Measurements from ENCODE around the gene TAF1D. TPM values are rescaled to one million over a fixed set of nuclear protein-coding genes. Genes with fewer than 3 reads are reported as not detected.
"Not testable (repeated sequence)": the region's sequence is repeated elsewhere in the genome, so short reads cannot be mapped to it uniquely, and the experiment has no call there.

Gene TAF1D
- total RNA-seq, 1 experiment from 2014 or later: 275 TPM

DNA sequence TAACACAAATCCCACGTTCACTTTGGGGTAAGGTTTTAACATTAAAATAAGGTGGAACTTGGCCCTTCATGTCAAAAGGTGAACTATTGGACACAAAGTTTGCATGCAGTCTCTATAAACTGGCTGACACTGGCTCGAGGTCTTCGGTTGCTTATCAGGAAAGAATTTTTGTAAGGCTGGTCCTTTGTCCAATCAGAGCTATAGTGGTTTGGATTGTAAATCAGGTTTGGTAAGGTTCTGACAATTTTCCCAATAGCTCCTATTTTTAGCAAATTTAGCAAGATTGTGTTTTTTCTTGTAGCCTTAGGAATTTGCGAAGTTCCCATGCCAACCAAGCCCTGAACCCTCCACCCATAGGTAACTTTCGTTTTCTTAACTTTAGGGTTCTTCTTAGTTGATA lies 25.2 kb upstream of the TAF1D start:
- intact Hi-C loops (cut with micrococcal nuclease; ENCODE audit: unreplicated experiment): no loop called here
- CTCF ChIA-PET: no interaction called here
- Histone ChIP-seq H3K4me1 (ENCODE audit: insufficient read depth, low read length, poor library complexity, severe bottlenecking) (no peaks in the 10 kb centered on the region), H3K36me3 (ENCODE audit: insufficient read depth, low read length, poor library complexity, severe bottlenecking) (no peaks in the 10 kb centered on the region), H3K27ac (ENCODE audit: low read depth, low read length, poor library complexity, severe bottlenecking) (no peak overlapping the region), H3K27me3 (replicated peaks; ENCODE audit: insufficient read depth, low read depth, low read length, poor library complexity) (no peaks in the 10 kb centered on the region), H3K4me3 (ENCODE audit: low read depth, low read length, poor library complexity, severe bottlenecking) (no peak overlapping the region), H3K9me3 (ENCODE audit: low read depth, low read length, poor library complexity, severe bottlenecking) (no peaks in the 10 kb centered on the region)
- BruUV-seq (replicated peaks): no TSS peak
- TF ChIP-seq EZH2 (IDR thresholded peaks at IDR 0.05; ENCODE audit: borderline replicate concordance, low read depth, low read length, poor library complexity, severe bottlenecking): no peak
- TF ChIP-seq, protein P1, sequence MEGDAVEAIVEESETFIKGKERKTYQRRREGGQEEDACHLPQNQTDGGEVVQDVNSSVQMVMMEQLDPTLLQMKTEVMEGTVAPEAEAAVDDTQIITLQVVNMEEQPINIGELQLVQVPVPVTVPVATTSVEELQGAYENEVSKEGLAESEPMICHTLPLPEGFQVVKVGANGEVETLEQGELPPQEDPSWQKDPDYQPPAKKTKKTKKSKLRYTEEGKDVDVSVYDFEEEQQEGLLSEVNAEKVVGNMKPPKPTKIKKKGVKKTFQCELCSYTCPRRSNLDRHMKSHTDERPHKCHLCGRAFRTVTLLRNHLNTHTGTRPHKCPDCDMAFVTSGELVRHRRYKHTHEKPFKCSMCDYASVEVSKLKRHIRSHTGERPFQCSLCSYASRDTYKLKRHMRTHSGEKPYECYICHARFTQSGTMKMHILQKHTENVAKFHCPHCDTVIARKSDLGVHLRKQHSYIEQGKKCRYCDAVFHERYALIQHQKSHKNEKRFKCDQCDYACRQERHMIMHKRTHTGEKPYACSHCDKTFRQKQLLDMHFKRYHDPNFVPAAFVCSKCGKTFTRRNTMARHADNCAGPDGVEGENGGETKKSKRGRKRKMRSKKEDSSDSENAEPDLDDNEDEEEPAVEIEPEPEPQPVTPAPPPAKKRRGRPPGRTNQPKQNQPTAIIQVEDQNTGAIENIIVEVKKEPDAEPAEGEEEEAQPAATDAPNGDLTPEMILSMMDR (conservative IDR thresholded peaks at IDR 0.05; ENCODE audit: low read depth, low read length): no peak
- POLR2A ChIA-PET (ENCODE audit: low non-redundant PET): no interaction called here
- no peak for DNase-seq (ENCODE audit: low spot score)

DNA sequence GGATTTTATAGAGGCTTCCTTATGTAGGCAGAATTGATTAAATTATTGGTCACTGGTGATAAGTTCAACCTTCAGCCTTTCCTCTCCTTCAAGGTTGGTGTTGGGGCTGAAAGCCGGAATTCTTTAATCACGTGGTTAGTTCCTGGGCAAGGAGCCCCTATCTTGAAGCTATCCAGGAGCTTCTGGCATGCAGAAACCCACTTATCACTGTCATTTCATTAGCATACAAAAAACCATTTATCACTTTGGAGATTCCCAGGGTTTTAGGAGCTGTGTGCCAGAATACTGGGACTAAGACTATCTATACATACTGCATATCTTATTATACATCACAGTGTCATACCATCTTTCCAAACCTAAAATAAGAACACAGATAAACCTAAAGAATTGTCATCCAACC lies 24.3 kb upstream of the TAF1D start:
- no peak overlapping the region for H3K27ac ChIP-seq (ENCODE audit: low read depth, low read length, poor library complexity, severe bottlenecking)
- H3K27me3 ChIP-seq (replicated peaks; ENCODE audit: insufficient read depth, low read depth, low read length, poor library complexity): no peaks in the 10 kb centered on the region
- BruUV-seq (replicated peaks): no TSS peak
- H3K4me1 ChIP-seq (ENCODE audit: insufficient read depth, low read length, poor library complexity, severe bottlenecking): no peaks in the 10 kb centered on the region
- no peaks in the 10 kb centered on the region for H3K9me3 ChIP-seq (ENCODE audit: low read depth, low read length, poor library complexity, severe bottlenecking)
- no peak for TF ChIP-seq EZH2 (IDR thresholded peaks at IDR 0.05; ENCODE audit: borderline replicate concordance, low read depth, low read length, poor library complexity, severe bottlenecking)
- TF ChIP-seq, protein P1 (conservative IDR thresholded peaks at IDR 0.05; ENCODE audit: low read depth, low read length): no peak
- CTCF ChIA-PET: no interaction called here
- POLR2A ChIA-PET (ENCODE audit: low non-redundant PET): no interaction called here
- no peak for DNase-seq (ENCODE audit: low spot score)
- intact Hi-C loops (cut with micrococcal nuclease; ENCODE audit: unreplicated experiment): no loop called here
- H3K36me3 ChIP-seq (ENCODE audit: insufficient read depth, low read length, poor library complexity, severe bottlenecking): no peaks in the 10 kb centered on the region
- no peak overlapping the region for H3K4me3 ChIP-seq (ENCODE audit: low read depth, low read length, poor library complexity, severe bottlenecking)

DNA sequence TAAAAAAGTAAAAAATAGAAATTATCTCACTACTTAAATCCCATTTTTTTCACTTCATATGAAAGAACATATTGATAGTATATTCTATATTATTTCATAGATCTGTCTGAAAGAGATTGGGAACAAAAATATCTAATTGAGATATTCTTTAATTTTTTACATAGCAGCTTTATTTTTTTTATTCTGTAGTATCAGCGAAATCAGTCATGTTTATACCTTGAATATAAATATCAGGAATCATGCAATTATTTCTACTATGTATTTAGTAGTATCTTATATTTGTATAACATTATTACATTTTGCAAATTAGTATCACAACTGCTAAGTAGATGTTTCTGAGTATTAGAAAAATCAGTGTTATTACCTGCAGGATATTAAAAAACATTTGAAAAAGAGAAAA lies 20.6 kb upstream of the TAF1D start:
- CTCF ChIA-PET: no interaction called here
- POLR2A ChIA-PET (ENCODE audit: low non-redundant PET): no interaction called here

DNA sequence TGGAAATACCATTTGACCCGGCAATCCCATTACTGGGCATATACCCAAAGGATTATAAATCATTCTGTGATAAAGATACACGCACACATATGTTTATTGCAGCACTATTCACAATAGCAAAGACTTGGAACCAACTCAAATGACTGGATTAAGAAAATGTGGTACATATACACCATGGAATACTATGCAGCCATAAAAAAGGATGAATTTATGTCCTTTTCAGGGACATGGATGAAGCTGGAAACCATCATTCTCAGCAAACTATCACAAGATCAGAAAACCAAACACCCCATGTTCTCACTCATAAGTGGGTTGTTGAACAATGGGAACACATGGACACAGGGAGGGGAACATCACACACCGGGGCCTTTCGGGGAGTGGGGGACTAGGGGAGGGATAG lies 17.8 kb upstream of the TAF1D start:
- CTCF ChIA-PET; H3K27ac ChIP-seq (ENCODE audit: low read depth, low read length, poor library complexity, severe bottlenecking); H3K4me3 ChIP-seq (ENCODE audit: low read depth, low read length, poor library complexity, severe bottlenecking); H3K9me3 ChIP-seq (ENCODE audit: low read depth, low read length, poor library complexity, severe bottlenecking); POLR2A ChIA-PET (ENCODE audit: low non-redundant PET); H3K27me3 ChIP-seq (replicated peaks; ENCODE audit: insufficient read depth, low read depth, low read length, poor library complexity); DNase-seq (ENCODE audit: low spot score); H3K4me1 ChIP-seq (ENCODE audit: insufficient read depth, low read length, poor library complexity, severe bottlenecking); intact Hi-C loops (cut with micrococcal nuclease; ENCODE audit: unreplicated experiment); BruUV-seq (replicated peaks): not testable (repeated sequence)
- H3K36me3 ChIP-seq (ENCODE audit: insufficient read depth, low read length, poor library complexity, severe bottlenecking): peaks cover 13% of the 10 kb centered on the region

More for the DNA sequence above, 20.6 kb upstream of the TAF1D start:
- no TSS peak for BruUV-seq (replicated peaks)
- TF ChIP-seq, protein P1 (conservative IDR thresholded peaks at IDR 0.05; ENCODE audit: low read depth, low read length): no peak
- TF ChIP-seq EZH2 (IDR thresholded peaks at IDR 0.05; ENCODE audit: borderline replicate concordance, low read depth, low read length, poor library complexity, severe bottlenecking): no peak
- Histone ChIP-seq H3K9me3 (ENCODE audit: low read depth, low read length, poor library complexity, severe bottlenecking) (no peaks in the 10 kb centered on the region), H3K27me3 (replicated peaks; ENCODE audit: insufficient read depth, low read depth, low read length, poor library complexity) (no peaks in the 10 kb centered on the region), H3K4me3 (ENCODE audit: low read depth, low read length, poor library complexity, severe bottlenecking) (no peak overlapping the region), H3K27ac (ENCODE audit: low read depth, low read length, poor library complexity, severe bottlenecking) (no peak overlapping the region), H3K36me3 (ENCODE audit: insufficient read depth, low read length, poor library complexity, severe bottlenecking) (peaks cover 4% of the 10 kb centered on the region), H3K4me1 (ENCODE audit: insufficient read depth, low read length, poor library complexity, severe bottlenecking) (no peaks in the 10 kb centered on the region)
- intact Hi-C loops (cut with micrococcal nuclease; ENCODE audit: unreplicated experiment): no loop called here
- DNase-seq (ENCODE audit: low spot score): no peak

Measured in A673 (cell line).